GM18867 (cell line): ENCODE results near the gene RHOB.

Source experiments
- ATAC-seq: cut with Tn5 transposase; IDR thresholded peaks from one replicate; pipeline ENCODE4 v1.9.1; 2021; ENCODE audit warnings: mild to moderate bottlenecking, moderate library complexity; ENCODE audit not compliant: unreplicated experiment

RHOB gene

DNA sequence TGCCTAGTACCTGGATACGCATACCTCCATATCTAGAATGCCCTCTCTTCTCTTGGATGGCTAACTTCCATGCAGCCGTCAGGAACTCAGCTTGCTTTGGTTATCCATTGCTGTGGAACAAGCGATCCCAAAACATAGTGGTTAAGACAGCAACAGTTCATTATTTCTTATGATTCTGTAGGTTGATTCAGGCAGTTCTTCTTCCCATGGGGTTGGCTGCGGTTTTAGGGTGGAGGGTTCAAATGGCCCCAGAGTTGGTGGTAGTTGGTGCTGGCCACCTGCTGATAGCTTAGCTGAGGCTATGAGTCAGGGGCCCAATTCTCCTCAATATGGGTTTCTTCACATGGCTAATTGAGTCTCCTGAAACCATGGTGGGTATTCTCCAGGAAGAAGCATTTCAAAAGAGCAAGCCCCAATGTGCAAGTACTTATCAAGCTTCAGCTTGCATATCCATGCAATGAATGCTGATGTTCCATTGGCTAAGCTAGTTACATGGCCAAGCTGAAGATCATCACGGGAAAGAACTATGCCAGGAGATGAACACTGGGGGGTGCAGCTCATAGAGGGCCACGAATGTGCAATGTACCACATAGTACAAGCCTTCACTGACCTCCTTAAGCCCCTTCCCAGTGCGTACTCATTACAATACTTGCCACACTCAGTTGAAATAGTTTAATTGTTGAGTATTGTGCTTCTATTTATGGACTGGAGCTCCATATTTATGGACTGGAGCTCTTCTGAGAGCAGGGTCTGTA is 10.0 kb upstream of the RHOB start:
- ATAC-seq: no peak

- ATAC-seq: no peak
These were observed 8.3 kb upstream of the RHOB start for GRCh38 chr2:20438334-20439192.

DNA sequence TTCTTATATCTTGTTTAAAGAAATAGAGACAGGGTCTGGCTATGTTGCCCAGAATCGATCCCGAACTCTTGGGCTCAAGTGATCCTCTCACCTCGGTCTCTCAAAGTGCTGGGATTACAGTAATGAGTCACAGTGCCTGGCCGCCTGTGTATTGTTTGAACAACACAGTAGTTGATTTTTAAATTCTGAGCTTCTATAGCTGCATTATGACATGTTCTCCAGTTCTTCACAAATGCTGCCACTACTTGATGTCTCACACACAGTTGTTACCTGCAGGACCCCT is 7.7 kb upstream of the RHOB start:
- no peak for ATAC-seq

GRCh38 chr2:20439503-20439902 is 7.4 kb upstream of the RHOB start:
- no peak for ATAC-seq

DNA sequence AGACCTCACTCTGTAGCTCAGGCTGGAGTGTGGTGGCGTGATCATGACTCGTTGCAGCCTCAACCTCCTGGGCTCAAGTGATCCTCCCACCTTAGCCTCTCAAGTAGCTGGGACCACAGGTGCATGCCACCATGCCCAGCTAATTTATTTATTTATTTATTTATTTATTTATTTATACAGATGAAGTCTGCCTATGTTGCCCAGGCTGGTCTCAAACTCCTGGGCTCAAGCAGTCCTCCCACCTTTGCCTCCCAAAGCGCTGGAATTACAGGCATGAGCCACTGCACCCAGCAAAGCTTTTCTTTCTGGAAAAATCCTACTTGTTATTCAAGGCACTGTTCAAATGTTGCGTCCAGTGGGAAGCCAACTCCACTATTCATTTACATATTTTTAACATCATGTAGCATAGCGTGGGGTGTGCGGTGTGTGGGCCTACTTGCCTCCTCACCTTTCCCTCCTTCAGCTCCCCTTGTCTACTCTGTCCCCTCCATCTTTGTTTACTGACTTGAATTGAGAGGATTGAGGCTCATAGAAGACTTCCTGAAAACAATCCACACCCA is 6.8 kb upstream of the RHOB start:
- ATAC-seq: no peak

DNA sequence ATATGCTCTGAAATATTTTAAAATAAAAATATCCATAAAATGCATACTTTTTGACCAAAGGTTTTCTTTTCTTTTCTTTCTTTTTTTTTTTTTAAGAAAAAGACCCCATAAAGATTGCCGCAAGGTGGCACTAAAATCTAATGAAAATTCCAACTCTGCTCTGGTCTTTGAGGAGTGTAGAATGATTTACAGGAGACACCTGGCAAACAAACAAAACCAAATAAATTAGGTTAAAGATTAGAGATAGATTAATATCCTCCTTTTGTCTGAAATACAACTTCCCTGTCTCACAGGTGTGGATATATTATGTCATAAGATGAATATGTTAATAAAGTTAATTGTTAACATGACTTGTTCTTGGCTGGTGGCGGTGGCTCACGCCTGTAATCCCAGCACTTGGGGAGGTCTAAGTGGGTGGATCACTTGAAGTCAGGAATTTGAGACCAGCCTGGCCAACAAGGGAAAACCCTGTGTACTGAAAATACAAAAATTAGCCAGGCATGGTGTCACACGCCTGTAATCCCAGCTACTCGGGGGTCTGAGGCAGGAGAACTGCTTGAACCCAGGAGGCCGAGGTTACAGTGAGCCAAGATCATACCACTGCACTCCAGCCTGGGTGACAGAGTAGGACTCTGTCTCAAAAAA is 3.5 kb upstream of the RHOB start:
- ATAC-seq: no peak

GRCh38 chr2:20444101-20444992 is 2.5 kb upstream of the RHOB start:
- ATAC-seq: no peak

DNA sequence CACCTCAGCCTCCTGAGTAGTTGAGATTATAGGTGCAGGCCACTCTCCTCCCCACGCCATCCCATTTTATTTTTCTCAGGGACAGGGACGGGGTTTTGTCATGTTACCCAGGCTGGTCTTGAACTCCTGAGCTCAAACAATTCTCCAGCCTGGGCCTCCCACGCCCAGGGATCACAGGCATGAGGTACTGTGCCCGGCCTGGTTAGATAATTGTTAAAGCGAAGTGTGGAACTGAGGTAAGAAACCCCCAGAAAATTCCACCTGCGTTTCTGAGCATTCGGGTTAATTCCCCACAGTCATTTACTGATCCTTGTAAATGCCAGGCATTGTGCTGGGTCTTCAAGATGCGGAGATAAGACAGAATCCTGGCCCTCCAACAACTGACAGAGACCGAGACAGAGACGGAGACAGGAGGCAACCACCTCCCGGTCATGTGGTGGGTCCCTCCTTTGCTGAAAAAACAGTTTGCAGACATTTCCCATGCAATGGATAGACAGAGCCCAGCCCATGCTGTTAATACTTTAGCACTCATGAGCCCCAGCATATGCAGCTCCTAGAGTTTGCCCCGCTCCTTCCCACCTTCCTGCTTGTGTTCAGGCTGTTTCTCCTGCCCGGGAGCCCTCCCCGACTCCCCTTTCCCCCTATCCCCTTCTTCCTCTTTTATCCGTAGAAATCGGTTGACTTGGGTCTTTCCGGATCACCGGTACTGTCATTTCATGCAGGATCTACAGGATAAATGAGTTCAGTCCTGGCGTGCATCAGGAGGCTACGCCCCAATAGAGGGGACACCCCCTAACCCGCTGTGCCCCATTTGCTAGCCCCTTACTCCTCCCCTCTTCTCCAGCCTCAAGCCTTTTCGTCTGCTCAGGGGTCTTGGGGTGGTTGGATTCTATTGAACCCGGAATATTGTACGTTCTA is 1.6 kb upstream of the RHOB start:
- no peak for ATAC-seq

- ATAC-seq: no peak
These were observed 488 bp upstream of the RHOB start for GRCh38 chr2:20446255-20446916.

DNA sequence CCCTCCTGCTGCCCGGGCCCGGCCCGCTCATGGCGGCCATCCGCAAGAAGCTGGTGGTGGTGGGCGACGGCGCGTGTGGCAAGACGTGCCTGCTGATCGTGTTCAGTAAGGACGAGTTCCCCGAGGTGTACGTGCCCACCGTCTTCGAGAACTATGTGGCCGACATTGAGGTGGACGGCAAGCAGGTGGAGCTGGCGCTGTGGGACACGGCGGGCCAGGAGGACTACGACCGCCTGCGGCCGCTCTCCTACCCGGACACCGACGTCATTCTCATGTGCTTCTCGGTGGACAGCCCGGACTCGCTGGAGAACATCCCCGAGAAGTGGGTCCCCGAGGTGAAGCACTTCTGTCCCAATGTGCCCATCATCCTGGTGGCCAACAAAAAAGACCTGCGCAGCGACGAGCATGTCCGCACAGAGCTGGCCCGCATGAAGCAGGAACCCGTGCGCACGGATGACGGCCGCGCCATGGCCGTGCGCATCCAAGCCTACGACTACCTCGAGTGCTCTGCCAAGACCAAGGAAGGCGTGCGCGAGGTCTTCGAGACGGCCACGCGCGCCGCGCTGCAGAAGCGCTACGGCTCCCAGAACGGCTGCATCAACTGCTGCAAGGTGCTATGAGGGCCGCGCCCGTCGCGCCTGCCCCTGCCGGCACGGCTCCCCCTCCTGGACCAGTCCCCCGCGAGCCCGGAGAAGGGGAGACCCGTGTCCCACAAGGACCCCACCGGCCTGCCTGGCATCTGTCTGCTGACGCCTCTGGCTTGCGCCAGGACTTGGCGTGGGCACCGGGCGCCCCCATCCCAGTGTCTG is 767 bp downstream of the RHOB start:
- ATAC-seq: peak; percentile 18

GRCh38 chr2:20448246-20448976 is 1.5 kb downstream of the RHOB start:
- no peak for ATAC-seq

DNA sequence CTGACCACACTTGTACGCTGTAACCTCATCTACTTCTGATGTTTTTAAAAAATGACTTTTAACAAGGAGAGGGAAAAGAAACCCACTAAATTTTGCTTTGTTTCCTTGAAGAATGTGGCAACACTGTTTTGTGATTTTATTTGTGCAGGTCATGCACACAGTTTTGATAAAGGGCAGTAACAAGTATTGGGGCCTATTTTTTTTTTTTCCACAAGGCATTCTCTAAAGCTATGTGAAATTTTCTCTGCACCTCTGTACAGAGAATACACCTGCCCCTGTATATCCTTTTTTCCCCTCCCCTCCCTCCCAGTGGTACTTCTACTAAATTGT is 2.1 kb downstream of the RHOB start:
- no peak for ATAC-seq

- ATAC-seq: no peak
These were observed 2.8 kb downstream of the RHOB start for GRCh38 chr2:20449501-20450200.

GRCh38 chr2:20450201-20450999 is 3.5 kb downstream of the RHOB start:
- no peak for ATAC-seq

DNA sequence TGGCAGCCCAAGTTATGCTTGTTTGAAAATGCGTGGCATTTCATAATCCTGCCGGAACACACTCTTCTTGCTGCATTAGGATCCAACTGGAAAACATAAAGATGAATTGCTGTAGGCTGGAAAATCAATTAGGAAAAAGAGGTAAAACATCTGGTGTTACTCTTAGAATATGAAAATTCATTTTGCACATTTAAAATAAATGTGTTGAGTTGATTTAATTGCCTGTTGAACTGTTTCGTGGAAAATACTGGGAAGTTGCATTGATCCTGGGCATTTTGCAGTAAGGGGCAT is 4.1 kb downstream of the RHOB start:
- no peak for ATAC-seq

GRCh38 chr2:20451341-20451740 is 4.5 kb downstream of the RHOB start:
- ATAC-seq: no peak
